Gastrocnemius medialis (tissue), 4 donors: ENCODE data around the gene TMEM92. TPM values are rescaled to one million over a fixed set of nuclear protein-coding genes. Genes with fewer than 3 reads are reported as not detected.

ENCODE experiments used
- ATAC-seq, 2 donors: fragments of 150-250 bp; one replicate each; pipeline ENCODE4 v1.9.1; 2016
- DNase-seq, 2 donors: peaks; one replicate each; pipeline ENCODE4 v3.0.0-alpha.2; 2019
- H3K27ac ChIP-seq, 4 donors: fragments of 200-600 bp; sonication (generic); 1 replicate in 1 of 4; 2 replicates in 3 of 4; pipeline ENCODE4 v1.5.1; 2016 to 2018; ENCODE audit warnings: mild to moderate bottlenecking in 2 of 4, moderate library complexity in 1 of 4
- H3K27me3 ChIP-seq, 3 donors: fragments of 200-600 bp; sonication (generic) in 2 of 3; 1 replicate in 1 of 3; 2 replicates in 2 of 3; pipeline versions ENCODE4 v1.5.1 to v1.6.0; 2016 to 2019; ENCODE audit warnings: mild to moderate bottlenecking in 1 of 3, moderate library complexity in 1 of 3
- H3K36me3 ChIP-seq, 2 donors: fragments of 200-600 bp; sonication (generic) in 1 of 2; one replicate each; pipeline ENCODE4 v1.5.1; 2017 to 2018
- H3K4me1 ChIP-seq, 2 donors: fragments of 200-600 bp; sonication (generic) in 1 of 2; one replicate each; pipeline ENCODE4 v1.5.1; 2016 to 2017; ENCODE audit warnings: mild to moderate bottlenecking in 2 of 2
- H3K4me3 ChIP-seq, 4 donors: fragments of 200-600 bp; sonication (generic) in 3 of 4; 1 replicate in 1 of 4; 2 replicates in 3 of 4; pipeline ENCODE4 v1.5.1; 2016 to 2019; ENCODE audit warnings: mild to moderate bottlenecking in 2 of 4
- H3K9me3 ChIP-seq, 3 donors: fragments of 200-600 bp; sonication (generic) in 2 of 3; 1 replicate in 1 of 3; 2 replicates in 2 of 3; pipeline ENCODE4 v1.5.1; 2016 to 2019
- CTCF ChIP-seq, 5 experiments: fragments of 450-650 bp in 3 of 5; fragments of 200-600 bp in 2 of 5; sonication (generic) in 2 of 5; IDR thresholded peaks in 4 of 5; conservative IDR thresholded peaks in 1 of 5; 1 replicate in 4 of 5; 2 replicates in 1 of 5; pipeline ENCODE4 v1.5.1; 2016 to 2019; ENCODE audit warnings: antibody characterized with exemption in 5 of 5, mild to moderate bottlenecking in 3 of 5, moderate library complexity in 3 of 5
- POLR2A ChIP-seq, 2 donors: fragments of 450-650 bp; IDR thresholded peaks; one replicate each; pipeline ENCODE4 v1.6.1; 2017; ENCODE audit warnings: antibody characterized with exemption in 2 of 2, mild to moderate bottlenecking in 2 of 2, moderate library complexity in 2 of 2
- in situ Hi-C, 4 donors: fragments of 200-750 bp; cut with MboI; loops; one replicate each; pipeline versions ENCODE4 v1.15.0 to v1.8.0; 2017; ENCODE audit warnings: low sequenced_read_pairs in 4 of 4
- intact Hi-C: fragments of 100-400 bp; cut with DNase I; formaldehyde crosslinking; loops from one replicate; pipeline ENCODE4 v1.15.1; 2023; ENCODE audit warnings: low total_unique reads
- total RNA-seq, 4 donors: library from RNA; depleted of rRNA; stranded (reverse); fragments of >200 nt; gene quantifications; one replicate each; pipeline versions ENCODE4 v1.1.0 to v1.2.3, GENCODE V29; 2016

TMEM92 gene
- total RNA-seq, 4 donors from 2014 or later: not detected

- TF ChIP-seq CTCF (IDR thresholded peaks at IDR 0.05 in 4 of 5, conservative IDR thresholded peaks at IDR 0.05 in 1 of 5) (no peak), POLR2A (IDR thresholded peaks at IDR 0.05) (no peak)
- no peak overlapping the region for H3K4me3 ChIP-seq
- ATAC-seq (no peak), DNase-seq (no peak)
- H3K27me3 ChIP-seq: no peaks in the 10 kb centered on the region
- no peak overlapping the region for H3K27ac ChIP-seq
- H3K9me3 ChIP-seq: no peaks in the 10 kb centered on the region
- in situ Hi-C loops (no loop called here), intact Hi-C loops (no loop called here)
- H3K4me1 ChIP-seq: no peaks in the 10 kb centered on the region
- H3K36me3 ChIP-seq: no peaks in the 10 kb centered on the region
These were observed 9.1 kb upstream of the TMEM92 start for GRCh38 chr17:50265212-50265611.

- Histone ChIP-seq H3K27me3 (no peaks in the 10 kb centered on the region), H3K9me3 (no peaks in the 10 kb centered on the region), H3K27ac (no peak overlapping the region), H3K36me3 (no peaks in the 10 kb centered on the region), H3K4me3 (no peak overlapping the region), H3K4me1 (no peaks in the 10 kb centered on the region)
- in situ Hi-C loops (no loop called here), intact Hi-C loops (no loop called here)
- no peak for DNase-seq
- no peak for TF ChIP-seq CTCF (IDR thresholded peaks at IDR 0.05 in 4 of 5, conservative IDR thresholded peaks at IDR 0.05 in 1 of 5)
- TF ChIP-seq POLR2A (IDR thresholded peaks at IDR 0.05): no peak
- ATAC-seq: no peak
These were observed 8.5 kb upstream of the TMEM92 start for GRCh38 chr17:50265690-50266315.

- Histone ChIP-seq H3K27ac (no peak overlapping the region), H3K4me1 (no peaks in the 10 kb centered on the region), H3K27me3 (no peaks in the 10 kb centered on the region), H3K4me3 (no peak overlapping the region), H3K9me3 (no peaks in the 10 kb centered on the region), H3K36me3 (no peaks in the 10 kb centered on the region)
- in situ Hi-C loops: no loop called here
- no peak for ATAC-seq
- intact Hi-C loops: no loop called here
- DNase-seq: no peak
- TF ChIP-seq CTCF (IDR thresholded peaks at IDR 0.05 in 4 of 5, conservative IDR thresholded peaks at IDR 0.05 in 1 of 5): no peak
- no peak for TF ChIP-seq POLR2A (IDR thresholded peaks at IDR 0.05)
These were observed 7.7 kb upstream of the TMEM92 start for GRCh38 chr17:50266384-50267073.

GRCh38 chr17:50267074-50267841 is 7.0 kb upstream of the TMEM92 start:
- no peaks in the 10 kb centered on the region for H3K4me1 ChIP-seq
- TF ChIP-seq POLR2A (IDR thresholded peaks at IDR 0.05) (no peak), CTCF (IDR thresholded peaks at IDR 0.05 in 4 of 5, conservative IDR thresholded peaks at IDR 0.05 in 1 of 5) (no peak)
- no peaks in the 10 kb centered on the region for H3K27me3 ChIP-seq
- H3K9me3 ChIP-seq: no peaks in the 10 kb centered on the region
- H3K36me3 ChIP-seq: no peaks in the 10 kb centered on the region
- DNase-seq (no peak), ATAC-seq (no peak)
- H3K4me3 ChIP-seq: no peak overlapping the region
- in situ Hi-C loops: no loop called here
- intact Hi-C loops: no loop called here
- H3K27ac ChIP-seq: no peak overlapping the region
